Measurements from ENCODE around the gene SOX15. TPM values are rescaled to one million over a fixed set of nuclear protein-coding genes. Genes with fewer than 3 reads are reported as not detected.
"Not testable (repeated sequence)": the region's sequence is repeated elsewhere in the genome, so short reads cannot be mapped to it uniquely, and the experiment has no call there.

The SOX15 gene
- total RNA-seq, 1 donor from 2014 or later: 1.0 TPM

DNA sequence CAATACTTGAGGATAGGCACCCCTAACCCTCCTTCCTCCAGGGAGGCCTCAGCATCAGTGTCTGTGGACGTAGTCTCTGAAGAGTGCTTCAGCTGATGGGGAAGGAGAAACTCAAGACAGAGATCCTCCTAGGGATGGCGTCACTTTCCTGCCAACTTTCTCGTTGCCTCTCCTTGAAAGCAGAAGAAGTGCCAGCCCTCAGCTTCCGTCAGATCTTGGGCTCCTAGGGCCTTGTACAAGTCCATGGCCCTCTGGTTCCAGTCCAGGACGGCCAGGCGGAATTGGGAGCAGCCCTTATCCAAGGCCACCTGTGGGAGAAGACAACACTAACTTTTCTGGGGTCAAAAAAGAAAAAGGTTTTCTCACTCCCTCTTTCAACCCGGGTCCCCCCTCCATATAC is 36.4 kb upstream of the SOX15 start:
- peak overlapping the region; percentile 93 for H3K4me3 Mint-ChIP-seq (ENCODE audit: low read depth)
- no peak for DNase-seq (ENCODE audit: low spot score, unreplicated experiment)
- no peaks in the 10 kb centered on the region for H3K27me3 Mint-ChIP-seq
- peaks cover 5% of the 10 kb centered on the region for H3K36me3 Mint-ChIP-seq (ENCODE audit: insufficient read depth)
- peak overlapping the region; percentile 99 for H3K27ac Mint-ChIP-seq
- H3K9me3 Mint-ChIP-seq (ENCODE audit: low read depth): no peaks in the 10 kb centered on the region
- peaks cover 15% of the 10 kb centered on the region for H3K4me1 Mint-ChIP-seq (ENCODE audit: low read depth)
- TF ChIP-seq, protein P1, sequence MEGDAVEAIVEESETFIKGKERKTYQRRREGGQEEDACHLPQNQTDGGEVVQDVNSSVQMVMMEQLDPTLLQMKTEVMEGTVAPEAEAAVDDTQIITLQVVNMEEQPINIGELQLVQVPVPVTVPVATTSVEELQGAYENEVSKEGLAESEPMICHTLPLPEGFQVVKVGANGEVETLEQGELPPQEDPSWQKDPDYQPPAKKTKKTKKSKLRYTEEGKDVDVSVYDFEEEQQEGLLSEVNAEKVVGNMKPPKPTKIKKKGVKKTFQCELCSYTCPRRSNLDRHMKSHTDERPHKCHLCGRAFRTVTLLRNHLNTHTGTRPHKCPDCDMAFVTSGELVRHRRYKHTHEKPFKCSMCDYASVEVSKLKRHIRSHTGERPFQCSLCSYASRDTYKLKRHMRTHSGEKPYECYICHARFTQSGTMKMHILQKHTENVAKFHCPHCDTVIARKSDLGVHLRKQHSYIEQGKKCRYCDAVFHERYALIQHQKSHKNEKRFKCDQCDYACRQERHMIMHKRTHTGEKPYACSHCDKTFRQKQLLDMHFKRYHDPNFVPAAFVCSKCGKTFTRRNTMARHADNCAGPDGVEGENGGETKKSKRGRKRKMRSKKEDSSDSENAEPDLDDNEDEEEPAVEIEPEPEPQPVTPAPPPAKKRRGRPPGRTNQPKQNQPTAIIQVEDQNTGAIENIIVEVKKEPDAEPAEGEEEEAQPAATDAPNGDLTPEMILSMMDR (IDR thresholded peaks at IDR 0.05; ENCODE audit: unreplicated experiment): no peak

DNA sequence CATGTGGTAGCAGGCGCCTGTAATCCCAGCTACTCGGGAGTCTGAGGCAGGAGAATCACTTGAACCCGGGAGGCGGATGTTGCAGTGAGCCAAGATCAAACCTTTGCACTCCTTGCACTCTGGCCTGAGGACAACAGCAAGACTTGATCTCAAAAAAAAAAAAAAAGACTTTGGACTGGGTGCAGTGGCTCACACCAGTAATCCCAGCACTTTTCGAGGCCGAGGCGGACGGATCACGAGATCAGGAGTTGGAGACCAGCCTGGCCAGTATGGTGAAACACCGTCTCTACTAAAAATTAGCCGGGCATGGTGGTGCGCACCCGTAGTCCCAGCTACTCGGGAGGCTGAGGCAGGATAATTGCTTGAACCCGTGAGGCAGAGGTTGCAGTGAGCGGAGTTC is 35.9 kb upstream of the SOX15 start:
- not testable (repeated sequence) for H3K36me3 Mint-ChIP-seq (ENCODE audit: insufficient read depth); DNase-seq (ENCODE audit: low spot score, unreplicated experiment); H3K27me3 Mint-ChIP-seq; H3K9me3 Mint-ChIP-seq (ENCODE audit: low read depth)
- Mint-ChIP-seq H3K27ac (peak overlapping the region; percentile 37), H3K4me1 (ENCODE audit: low read depth) (peaks cover 15% of the 10 kb centered on the region), H3K4me3 (ENCODE audit: low read depth) (peak overlapping the region; percentile 26)

DNA sequence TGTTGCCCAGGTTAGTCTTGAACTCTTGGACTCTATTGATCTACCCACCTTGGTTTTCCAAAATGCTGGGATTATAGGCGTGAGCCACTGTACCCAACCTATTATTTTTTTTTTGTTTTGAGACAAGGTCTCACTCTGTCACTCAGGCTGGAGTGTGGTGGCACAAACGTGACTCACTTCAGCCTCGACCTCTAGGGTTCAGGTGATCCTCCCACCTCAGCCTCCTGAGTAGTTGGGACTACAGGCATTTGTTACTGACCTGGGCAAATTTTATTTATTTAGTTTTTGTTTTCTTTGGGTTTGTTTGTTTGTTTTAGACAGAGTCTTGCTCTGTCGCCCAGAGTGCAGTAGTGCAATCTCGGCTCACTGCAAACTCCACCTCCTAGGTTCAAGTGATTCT is 33.8 kb upstream of the SOX15 start:
- Mint-ChIP-seq H3K27ac (no peak overlapping the region), H3K36me3 (ENCODE audit: insufficient read depth) (peaks cover 5% of the 10 kb centered on the region)
- DNase-seq (ENCODE audit: low spot score, unreplicated experiment): no peak

DNA sequence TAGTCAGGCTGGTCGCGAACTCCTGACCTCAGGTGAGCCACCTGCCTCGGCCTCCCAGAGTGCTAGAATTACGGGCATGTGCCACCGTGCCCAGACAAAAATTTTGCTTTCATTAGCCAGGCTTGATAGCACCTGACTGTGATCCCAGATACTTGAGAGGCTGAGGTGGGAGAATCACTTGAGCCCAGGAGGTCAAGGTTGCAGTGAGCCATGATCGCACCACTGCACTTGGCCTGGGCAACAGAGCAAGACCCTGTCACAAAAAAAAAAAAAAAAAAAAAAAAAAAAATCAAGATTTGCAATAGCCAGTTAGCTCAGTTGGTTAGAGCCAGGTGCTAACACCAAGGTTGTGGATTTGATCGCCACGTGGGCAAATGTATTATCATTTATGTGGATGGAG is 30.9 kb upstream of the SOX15 start:
- H3K36me3 Mint-ChIP-seq (ENCODE audit: insufficient read depth): peaks cover 1% of the 10 kb centered on the region
- H3K4me1 Mint-ChIP-seq (ENCODE audit: low read depth): no peaks in the 10 kb centered on the region
- H3K27me3 Mint-ChIP-seq: no peaks in the 10 kb centered on the region
- H3K27ac Mint-ChIP-seq: no peak overlapping the region
- DNase-seq (ENCODE audit: low spot score, unreplicated experiment): no peak
- no peaks in the 10 kb centered on the region for H3K9me3 Mint-ChIP-seq (ENCODE audit: low read depth)
- TF ChIP-seq, protein P1 (IDR thresholded peaks at IDR 0.05; ENCODE audit: unreplicated experiment): no peak
- H3K4me3 Mint-ChIP-seq (ENCODE audit: low read depth): no peak overlapping the region

More for the DNA sequence above, 33.8 kb upstream of the SOX15 start:
- no peaks in the 10 kb centered on the region for H3K9me3 Mint-ChIP-seq (ENCODE audit: low read depth)
- TF ChIP-seq, protein P1 (IDR thresholded peaks at IDR 0.05; ENCODE audit: unreplicated experiment): no peak
- no peak overlapping the region for H3K4me3 Mint-ChIP-seq (ENCODE audit: low read depth)
- no peaks in the 10 kb centered on the region for H3K27me3 Mint-ChIP-seq
- peaks cover 9% of the 10 kb centered on the region for H3K4me1 Mint-ChIP-seq (ENCODE audit: low read depth)

DNA sequence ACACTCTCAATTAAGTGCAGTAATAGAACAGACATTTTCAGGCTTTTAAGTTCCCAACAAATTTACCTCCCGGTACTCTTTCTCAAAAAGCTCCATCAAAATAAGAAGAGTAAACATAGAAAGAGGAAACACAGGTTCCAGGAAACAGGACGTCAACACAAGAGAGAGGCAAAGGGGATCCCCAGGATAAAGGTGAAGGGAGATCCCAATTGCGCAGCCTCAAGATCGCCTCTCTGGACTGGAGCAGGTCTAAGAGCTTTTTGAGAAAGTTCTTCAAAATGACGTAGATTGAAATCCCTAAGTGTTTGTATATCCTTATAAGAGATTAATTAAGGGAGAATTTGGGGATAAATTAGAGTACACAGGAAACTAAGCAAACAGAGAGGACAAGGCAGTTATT is 28.7 kb upstream of the SOX15 start:
- TF ChIP-seq, protein P1 (IDR thresholded peaks at IDR 0.05; ENCODE audit: unreplicated experiment): no peak
- Mint-ChIP-seq H3K27me3 (no peaks in the 10 kb centered on the region), H3K9me3 (ENCODE audit: low read depth) (no peaks in the 10 kb centered on the region), H3K27ac (peak overlapping the region; percentile 43), H3K4me1 (ENCODE audit: low read depth) (peaks cover 2% of the 10 kb centered on the region), H3K4me3 (ENCODE audit: low read depth) (no peak overlapping the region), H3K36me3 (ENCODE audit: insufficient read depth) (no peaks in the 10 kb centered on the region)
- no peak for DNase-seq (ENCODE audit: low spot score, unreplicated experiment)

DNA sequence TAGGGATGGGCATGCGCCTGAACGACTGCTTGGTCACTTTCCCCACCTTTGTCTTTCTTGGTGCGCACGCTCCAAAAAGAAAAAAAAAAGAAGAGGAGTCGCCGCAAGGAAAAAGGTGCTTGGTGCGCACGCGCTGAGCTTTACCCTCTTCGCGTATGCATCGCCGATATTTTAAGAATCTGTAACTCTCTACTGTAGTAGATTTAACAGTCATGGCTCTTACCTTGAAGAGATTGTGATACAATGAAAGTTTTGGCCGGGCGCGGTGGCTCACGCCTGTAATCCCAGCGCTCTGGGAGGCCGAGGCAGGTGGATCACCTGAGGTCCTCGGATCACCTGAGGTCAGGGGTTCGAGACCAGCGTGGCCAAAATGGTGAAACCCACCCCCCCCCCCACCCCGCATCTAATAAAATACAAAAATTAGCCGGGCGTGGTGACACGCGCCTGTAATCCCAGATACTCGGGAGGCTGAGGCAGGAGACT is 25.4 kb upstream of the SOX15 start:
- Mint-ChIP-seq H3K4me1 (ENCODE audit: low read depth) (peaks cover 25% of the 10 kb centered on the region), H3K27ac (peak overlapping the region; percentile 97), H3K4me3 (ENCODE audit: low read depth) (peak overlapping the region; percentile 71), H3K36me3 (ENCODE audit: insufficient read depth) (peaks cover 1% of the 10 kb centered on the region), H3K27me3 (no peaks in the 10 kb centered on the region), H3K9me3 (ENCODE audit: low read depth) (no peaks in the 10 kb centered on the region)
- TF ChIP-seq, protein P1 (IDR thresholded peaks at IDR 0.05; ENCODE audit: unreplicated experiment): no peak
- DNase-seq (ENCODE audit: low spot score, unreplicated experiment): no peak
